WERI-Rb-1 (cell line): ENCODE data around the gene SOX18.

Experiments used
- DNase-seq: peaks from one replicate; pipeline ENCODE4 v3.0.0-alpha.2; 2020
- H3K27ac ChIP-seq: fragments of 250-450 bp; sonication (Bioruptor Pico); 2 replicates; pipeline ENCODE4 v1.5.1; 2020; ENCODE audit warnings: mild to moderate bottlenecking, moderate library complexity
- H3K27me3 ChIP-seq: fragments of 250-450 bp; sonication (Bioruptor Pico); 2 replicates; pipeline ENCODE4 v1.5.1; 2021; ENCODE audit warnings: mild to moderate bottlenecking, low read depth, moderate library complexity; ENCODE audit not compliant: insufficient read depth, severe bottlenecking
- H3K36me3 ChIP-seq: fragments of 250-450 bp; sonication (Bioruptor Pico); 2 replicates; pipeline ENCODE4 v1.5.1; 2020; ENCODE audit warnings: mild to moderate bottlenecking, moderate library complexity
- H3K4me3 ChIP-seq: 2 replicates; pipeline ENCODE4 v1.5.1; 2011; ENCODE audit warnings: low read depth, mild to moderate bottlenecking, control low read depth, low read length
- H3K9me3 ChIP-seq: fragments of 250-450 bp; sonication (Bioruptor Pico); 2 replicates; pipeline ENCODE4 v1.5.1; 2021; ENCODE audit warnings: mild to moderate bottlenecking, moderate library complexity; ENCODE audit not compliant: severe bottlenecking
- TF ChIP-seq, protein P1 (sequence below): IDR thresholded peaks from 2 replicates; pipeline ENCODE4 v1.5.1; 2011; ENCODE audit warnings: low read depth, mild to moderate bottlenecking, control low read depth, inconsistent platforms, low read length

SOX18 gene

DNA sequence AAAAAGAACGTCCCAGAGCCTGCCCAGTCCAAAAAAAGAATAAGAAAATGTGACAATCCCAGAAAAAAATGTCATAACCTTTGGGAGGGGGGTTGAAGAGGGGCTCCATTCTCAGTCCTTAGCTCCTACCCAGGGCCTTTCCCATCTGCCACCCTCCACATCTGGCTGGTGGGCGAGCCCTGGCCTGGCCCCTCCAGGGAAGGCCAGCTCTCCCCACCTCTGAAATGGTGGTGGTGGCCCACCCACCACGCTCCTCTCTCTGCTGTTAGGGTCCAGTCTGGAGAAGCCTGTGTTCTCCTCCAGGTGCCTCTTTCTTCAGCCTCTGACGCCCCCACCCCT lies 29.5 kb upstream of the SOX18 start:
- no peaks in the 10 kb centered on the region for H3K36me3 ChIP-seq
- DNase-seq = no peak
- H3K27ac ChIP-seq = no peak overlapping the region
- TF ChIP-seq, protein P1, sequence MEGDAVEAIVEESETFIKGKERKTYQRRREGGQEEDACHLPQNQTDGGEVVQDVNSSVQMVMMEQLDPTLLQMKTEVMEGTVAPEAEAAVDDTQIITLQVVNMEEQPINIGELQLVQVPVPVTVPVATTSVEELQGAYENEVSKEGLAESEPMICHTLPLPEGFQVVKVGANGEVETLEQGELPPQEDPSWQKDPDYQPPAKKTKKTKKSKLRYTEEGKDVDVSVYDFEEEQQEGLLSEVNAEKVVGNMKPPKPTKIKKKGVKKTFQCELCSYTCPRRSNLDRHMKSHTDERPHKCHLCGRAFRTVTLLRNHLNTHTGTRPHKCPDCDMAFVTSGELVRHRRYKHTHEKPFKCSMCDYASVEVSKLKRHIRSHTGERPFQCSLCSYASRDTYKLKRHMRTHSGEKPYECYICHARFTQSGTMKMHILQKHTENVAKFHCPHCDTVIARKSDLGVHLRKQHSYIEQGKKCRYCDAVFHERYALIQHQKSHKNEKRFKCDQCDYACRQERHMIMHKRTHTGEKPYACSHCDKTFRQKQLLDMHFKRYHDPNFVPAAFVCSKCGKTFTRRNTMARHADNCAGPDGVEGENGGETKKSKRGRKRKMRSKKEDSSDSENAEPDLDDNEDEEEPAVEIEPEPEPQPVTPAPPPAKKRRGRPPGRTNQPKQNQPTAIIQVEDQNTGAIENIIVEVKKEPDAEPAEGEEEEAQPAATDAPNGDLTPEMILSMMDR = no peak
- no peaks in the 10 kb centered on the region for H3K27me3 ChIP-seq
- peak overlapping the region; percentile 64 for H3K4me3 ChIP-seq
- H3K9me3 ChIP-seq = no peaks in the 10 kb centered on the region

DNA sequence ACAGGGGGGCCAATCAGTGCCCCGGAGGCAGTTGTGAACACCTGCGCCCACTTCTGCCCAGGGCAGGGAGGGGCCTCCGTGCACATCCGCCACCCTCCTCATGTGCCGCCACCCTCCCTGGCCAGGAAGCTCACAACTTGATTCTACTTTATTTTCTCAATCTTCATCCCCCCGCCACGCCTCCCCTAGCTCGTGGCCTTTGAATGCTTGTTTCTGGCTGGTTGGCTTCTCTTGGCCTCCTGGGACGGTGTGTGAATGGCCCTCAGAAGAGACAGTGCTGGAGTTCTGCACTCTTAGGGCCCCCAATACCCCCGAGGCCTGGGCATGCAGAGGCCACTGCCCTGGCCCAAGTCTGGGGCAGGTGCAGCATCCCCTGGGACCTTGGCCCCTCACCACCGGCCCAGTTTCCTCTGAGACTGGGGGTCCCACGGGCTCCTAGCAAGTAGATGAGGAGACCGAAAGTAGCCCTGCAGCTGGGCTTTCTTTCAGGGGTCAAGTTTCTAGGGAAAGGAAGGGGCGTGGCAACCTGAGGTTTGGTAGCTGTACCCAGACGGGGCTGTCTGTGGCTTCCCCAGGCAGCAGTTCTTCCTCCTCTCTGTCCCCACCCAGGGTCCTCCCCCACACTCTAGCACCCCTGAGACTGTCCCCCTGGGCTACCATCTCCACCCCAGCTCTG lies 28.6 kb upstream of the SOX18 start:
- TF ChIP-seq, protein P1 = no peak
- DNase-seq = no peak

DNA sequence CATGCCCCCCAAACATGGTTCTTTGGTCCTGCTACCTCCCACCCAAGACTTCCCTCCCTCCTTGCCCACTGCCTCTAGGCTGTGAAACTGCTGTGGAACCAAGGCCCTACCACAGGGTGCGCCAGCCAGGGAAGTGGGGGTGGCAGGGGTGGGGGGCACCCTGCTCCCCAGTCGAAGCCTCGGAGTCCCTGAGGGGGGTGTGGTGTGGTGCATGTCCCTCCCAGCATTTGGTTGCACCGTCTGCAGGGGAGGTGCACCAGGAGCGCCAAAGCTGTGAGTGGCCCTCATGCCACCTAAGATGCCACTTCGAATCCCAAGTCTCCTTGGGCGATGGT lies 28.1 kb upstream of the SOX18 start:
- Histone ChIP-seq H3K9me3 (no peaks in the 10 kb centered on the region), H3K27ac (no peak overlapping the region), H3K4me3 (no peak overlapping the region), H3K27me3 (no peaks in the 10 kb centered on the region), H3K36me3 (no peaks in the 10 kb centered on the region)
- no peak for DNase-seq
- TF ChIP-seq, protein P1 = no peak

More for the DNA sequence above, 28.6 kb upstream of the SOX18 start:
- Histone ChIP-seq H3K4me3 (no peak overlapping the region), H3K9me3 (no peaks in the 10 kb centered on the region), H3K27ac (no peak overlapping the region), H3K27me3 (no peaks in the 10 kb centered on the region), H3K36me3 (no peaks in the 10 kb centered on the region)

DNA sequence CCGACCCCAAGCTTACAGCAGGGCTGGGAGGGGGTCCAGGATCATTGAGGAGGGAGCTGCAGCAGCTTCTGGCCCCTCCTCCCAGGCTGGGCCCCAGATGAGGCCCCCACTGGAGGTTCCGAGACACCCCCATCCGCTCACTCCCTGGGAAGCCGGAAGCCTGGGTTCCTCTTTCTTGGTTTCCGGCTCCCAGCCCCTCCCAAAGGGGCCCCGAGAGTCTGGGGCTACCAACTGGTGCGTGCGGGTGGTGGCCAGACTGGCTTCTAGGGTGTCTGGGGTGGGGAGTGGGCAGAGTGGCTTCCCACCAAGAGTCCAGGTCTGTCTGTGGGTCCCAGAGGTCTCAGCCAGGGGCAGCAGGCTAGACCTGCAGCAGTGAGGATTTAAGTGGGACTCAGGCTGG lies 27.7 kb upstream of the SOX18 start:
- no peaks in the 10 kb centered on the region for H3K9me3 ChIP-seq
- no peak for DNase-seq
- no peak overlapping the region for H3K27ac ChIP-seq
- no peak overlapping the region for H3K4me3 ChIP-seq
- no peaks in the 10 kb centered on the region for H3K27me3 ChIP-seq
- TF ChIP-seq, protein P1 = no peak
- no peaks in the 10 kb centered on the region for H3K36me3 ChIP-seq

DNA sequence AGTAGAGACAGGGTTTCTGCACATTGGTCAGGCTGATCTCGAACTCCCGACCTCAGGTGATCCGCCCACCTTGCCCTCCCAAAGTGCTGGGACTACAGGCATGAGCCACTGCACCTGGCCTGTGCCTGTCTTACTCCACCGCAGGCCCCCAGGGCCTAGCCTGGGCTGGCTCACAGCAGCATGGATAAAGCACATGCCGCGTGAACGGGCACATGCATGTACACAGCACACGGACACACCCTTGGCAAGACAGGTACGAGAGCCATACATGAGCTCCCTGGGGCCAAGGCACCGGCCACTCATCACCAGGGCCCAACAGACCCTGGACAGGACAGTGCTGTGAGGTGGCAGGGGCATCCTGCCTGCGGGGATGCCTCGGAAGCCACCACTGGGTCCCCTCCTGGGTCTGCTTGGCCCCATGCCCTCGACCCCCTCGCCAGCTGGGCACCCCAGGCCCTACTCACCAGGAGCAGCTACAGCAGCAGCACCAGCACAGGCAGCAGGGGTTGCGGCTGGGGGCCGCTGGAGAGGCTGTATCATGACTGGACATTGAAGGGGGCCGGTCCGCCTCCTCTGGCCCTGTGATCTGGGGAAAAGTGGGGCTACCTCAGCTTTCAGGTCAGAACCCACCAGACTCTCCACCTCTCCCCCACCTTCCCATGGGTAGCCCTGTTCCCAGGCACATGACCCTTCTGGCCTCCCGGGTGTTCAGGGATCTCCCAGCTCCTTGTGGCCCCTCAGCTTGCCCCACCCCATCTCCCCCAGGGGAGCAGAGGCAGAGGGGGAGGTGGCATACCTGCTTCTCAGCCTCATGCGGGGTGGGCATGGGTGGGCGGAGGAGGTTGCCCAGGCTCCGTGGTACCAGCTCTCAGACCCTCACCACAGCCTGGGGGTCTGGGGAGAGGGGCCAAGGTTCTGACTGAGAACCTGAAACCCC lies 26.9 kb upstream of the SOX18 start:
- DNase-seq = no peak

More for the DNA sequence above, 26.9 kb upstream of the SOX18 start:
- no peaks in the 10 kb centered on the region for H3K36me3 ChIP-seq
- no peak overlapping the region for H3K4me3 ChIP-seq
- no peaks in the 10 kb centered on the region for H3K9me3 ChIP-seq
- TF ChIP-seq, protein P1 = no peak
- no peaks in the 10 kb centered on the region for H3K27me3 ChIP-seq
- no peak overlapping the region for H3K27ac ChIP-seq
